Left colon (tissue), 2 donors: ENCODE data around the gene C19orf53. TPM values are rescaled to one million over a fixed set of nuclear protein-coding genes. Genes with fewer than 3 reads are reported as not detected.
A peak's percentile ranks its signal among the peaks of the same experiment; 100 is the strongest.
"Not testable (repeated sequence)": the region's sequence is repeated elsewhere in the genome, so short reads cannot be mapped to it uniquely, and the experiment has no call there.

Source experiments
- ATAC-seq: fragments of 200-7000 bp; cut with Tn5 transposase; one replicate; pipeline ENCODE4 v1.9.1; 2020; ENCODE audit warnings: mild to moderate bottlenecking, moderate library complexity
- DNase-seq, 2 donors: peaks; one replicate each; pipeline ENCODE4 v3.0.0-alpha.2; 2020
- intact Hi-C, 2 donors: fragments of 100-400 bp; cut with DNase I in 1 of 2; cut with micrococcal nuclease in 1 of 2; formaldehyde crosslinking; loops; one replicate each; pipeline versions ENCODE4 v1.11.2 to v1.14.0; 2022; cut with DNase I, micrococcal nuclease
- total RNA-seq, 2 donors: library from RNA; stranded (reverse); fragmentation: NEBNext Ultra II Directional; extraction: Animal tissue kit (Norgen Biotek cat#: 25700); gene quantifications; one replicate each; pipeline ENCODE4 v1.2.1, GENCODE V29; 2021
- donor health status: DM: no; HTN: no; CAD: no.
- donor health status: DM: yes; HTN: yes; CAD: no.

C19orf53 gene
- total RNA-seq, 2 donors from 2014 or later, result 44.9 to 46.7 TPM

GRCh38 chr19:13761423-13761822, 12.8 kb upstream of the C19orf53 start:
- DNase-seq, result no peak
- intact Hi-C loops, result no loop called here
- no peak for ATAC-seq

- ATAC-seq (no peak), DNase-seq (no peak)
- intact Hi-C loops, result no loop called here
Measured at GRCh38 chr19:13762635-13763235, 11.5 kb upstream of the C19orf53 start.

- intact Hi-C loops, result no loop called here
- DNase-seq (no peak), ATAC-seq (no peak)
Measured at GRCh38 chr19:13763265-13763664, 11.0 kb upstream of the C19orf53 start.

- intact Hi-C loops, result no loop called here
- peak; percentile 91 for ATAC-seq
- peak; percentile 79 to 90 for DNase-seq
Measured at GRCh38 chr19:13764101-13764807, 10.0 kb upstream of the C19orf53 start, which contains the start of gene MRI1. MRI1 (plus strand) TSS chr19:13764522; CDS start chr19:13764589, 67 bp downstream.

GRCh38 chr19:13764821-13765394, 9.3 kb upstream of the C19orf53 start:
- DNase-seq (peak in 1 of 2 donors; percentile 54), ATAC-seq (peak; percentile 41)
- intact Hi-C loops, result no loop called here

GRCh38 chr19:13765395-13766094, 8.7 kb upstream of the C19orf53 start:
- no peak for DNase-seq
- ATAC-seq, result no peak
- intact Hi-C loops, result no loop called here

GRCh38 chr19:13766095-13766481, 8.2 kb upstream of the C19orf53 start:
- intact Hi-C loops, result no loop called here
- DNase-seq, result no peak
- ATAC-seq, result no peak

GRCh38 chr19:13768510-13768909, 5.7 kb upstream of the C19orf53 start:
- intact Hi-C loops, result no loop called here
- ATAC-seq, result no peak
- no peak for DNase-seq

GRCh38 chr19:13770013-13770635, 4.1 kb upstream of the C19orf53 start:
- no peak for ATAC-seq
- intact Hi-C loops, result no loop called here
- no peak for DNase-seq

GRCh38 chr19:13778398-13778797, 4.1 kb downstream of the C19orf53 start:
- intact Hi-C loops, result no loop called here
- no peak for ATAC-seq
- no peak for DNase-seq

GRCh38 chr19:13778847-13779246, 4.6 kb downstream of the C19orf53 start:
- ATAC-seq (no peak), DNase-seq (no peak)
- intact Hi-C loops, result no loop called here

- intact Hi-C loops, result loop anchor here in 1 of 2 donors (10.0 kb wide), 1 partner anchor 85 kb away; no protein-coding TSS in a partner anchor
- ATAC-seq, result not testable (repeated sequence)
Measured at GRCh38 chr19:13779794-13780193, 5.5 kb downstream of the C19orf53 start.

GRCh38 chr19:13781547-13781946, 7.3 kb downstream of the C19orf53 start:
- intact Hi-C loops, result loop anchor here in 1 of 2 donors (10.0 kb wide), 1 partner anchor 83 kb away; no protein-coding TSS in a partner anchor
- ATAC-seq (peak; percentile 72), DNase-seq (peak; percentile 66 to 78)

More at GRCh38 chr19:13779794-13780193, 5.5 kb downstream of the C19orf53 start:
- not testable (repeated sequence) for DNase-seq

GRCh38 chr19:13782537-13782936, 8.3 kb downstream of the C19orf53 start:
- DNase-seq, result no peak
- peak; percentile 32 for ATAC-seq
- intact Hi-C loops, result loop anchor here in 1 of 2 donors (10.0 kb wide), 1 partner anchor 82 kb away; no protein-coding TSS in a partner anchor

GRCh38 chr19:13783565-13784500, 9.6 kb downstream of the C19orf53 start:
- intact Hi-C loops, result loop anchor here in 1 of 2 donors (10.0 kb wide), 1 partner anchor 81 kb away; no protein-coding TSS in a partner anchor
- ATAC-seq (peak; percentile 17), DNase-seq (no peak)

GRCh38 chr19:13784731-13785452, 10.6 kb downstream of the C19orf53 start:
- DNase-seq (peak; percentile 65 to 86), ATAC-seq (peak; percentile 60)
- intact Hi-C loops, result loop anchor here (5.0 to 10.0 kb wide), 2 partner anchors 77 to 80 kb away; no protein-coding TSS in a partner anchor

- intact Hi-C loops, result loop anchor here (5.0 to 10.0 kb wide), 2 partner anchors 73 to 76 kb away; no protein-coding TSS in a partner anchor
- DNase-seq, result no peak
Measured at GRCh38 chr19:13788991-13789390, 14.7 kb downstream of the C19orf53 start.

More at GRCh38 chr19:13788991-13789390, 14.7 kb downstream of the C19orf53 start:
- ATAC-seq, result no peak
